Activated naive CD4-positive, alpha-beta T cell treated with anti-CD3 and anti-CD28 coated beads for 36 hours (primary cell): ENCODE results near the gene SPPL2B. TPM values are rescaled to one million over a fixed set of nuclear protein-coding genes. Genes with fewer than 3 reads are reported as not detected.

Experiments used
- CTCF ChIA-PET: fragments of 350-600 bp; sonication (Branson Sonifier 250); formaldehyde crosslinking; loops from one replicate; lab custom pipeline; 2021; ENCODE audit warnings: antibody characterized with exemption; lab: Charles Lee
- DNase-seq: peaks from one replicate; pipeline ENCODE4 v3.0.0-alpha.2; 2020
- H3K27ac Mint-ChIP-seq: one replicate; pipeline ENCODE4 v1.8.0; 2021; ENCODE audit warnings: mild to moderate bottlenecking, mixed read lengths
- H3K27me3 Mint-ChIP-seq: one replicate; pipeline ENCODE4 v1.8.0; 2021; ENCODE audit warnings: low read depth, mixed read lengths
- H3K36me3 Mint-ChIP-seq: one replicate; pipeline ENCODE4 v1.8.0; 2021; ENCODE audit warnings: low read depth, mixed read lengths
- H3K4me1 Mint-ChIP-seq: one replicate; pipeline ENCODE4 v1.8.0; 2021; ENCODE audit warnings: low read depth, mixed read lengths
- H3K4me3 Mint-ChIP-seq: one replicate; pipeline ENCODE4 v1.8.0; 2021; ENCODE audit warnings: mild to moderate bottlenecking, moderate library complexity, mixed read lengths
- H3K9me3 Mint-ChIP-seq: one replicate; pipeline ENCODE4 v1.8.0; 2021; ENCODE audit warnings: mixed read lengths
- intact Hi-C: fragments of 100-400 bp; cut with micrococcal nuclease; formaldehyde crosslinking; loops from one replicate; pipeline ENCODE4 v1.15.1; 2023
- total RNA-seq, 2 experiments: library from RNA; stranded (reverse); gene quantifications; one replicate each; pipeline ENCODE4 v1.2.3, GENCODE V29; 2021

SPPL2B gene
- total RNA-seq, 2 experiments from 2014 or later = 56.8 to 59.6 TPM

DNA sequence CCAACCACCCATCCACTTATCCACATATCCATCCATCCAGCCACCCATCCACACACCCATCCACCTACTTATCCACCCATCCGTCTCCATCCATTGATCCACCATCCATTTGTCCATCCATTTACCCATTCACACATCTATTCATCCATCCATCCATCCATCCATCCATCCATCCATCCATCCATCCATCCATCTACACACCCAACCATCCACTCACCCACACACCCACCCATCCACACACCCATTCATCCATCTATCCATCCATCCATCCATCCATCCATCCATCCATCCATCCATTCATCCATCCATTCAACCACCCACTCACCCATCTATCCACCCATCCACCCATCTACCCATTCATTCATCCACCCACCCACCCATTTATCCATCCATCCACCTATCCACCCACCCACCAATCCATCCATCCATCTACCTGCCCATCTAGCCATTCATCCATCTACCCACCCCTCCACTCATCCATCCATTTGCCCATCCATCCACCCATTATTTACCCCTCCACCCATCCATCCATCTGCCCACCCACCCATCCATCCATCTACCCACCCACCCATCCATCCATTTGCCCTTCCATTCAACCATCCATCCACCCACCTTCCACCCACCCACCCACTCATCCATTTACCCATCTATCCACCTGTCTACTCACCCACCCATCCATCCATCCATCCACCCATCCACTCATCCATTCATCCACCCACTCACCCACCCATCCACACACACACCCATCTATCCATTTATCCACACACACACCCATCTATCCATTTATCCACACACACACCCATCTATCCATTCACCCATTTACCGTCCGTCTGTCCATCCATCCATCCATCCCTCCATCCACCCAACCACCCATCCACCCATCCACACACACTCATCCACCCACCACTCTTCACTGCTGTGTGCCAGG is 29.1 kb downstream of the SPPL2B start:
- CTCF ChIA-PET = no interaction called here
- peaks cover 7% of the 10 kb centered on the region for H3K27me3 Mint-ChIP-seq
- intact Hi-C loops = no loop called here
- no peaks in the 10 kb centered on the region for H3K36me3 Mint-ChIP-seq
- H3K9me3 Mint-ChIP-seq = no peaks in the 10 kb centered on the region
- H3K4me1 Mint-ChIP-seq = peaks cover 5% of the 10 kb centered on the region
- no peak overlapping the region for H3K4me3 Mint-ChIP-seq
- H3K27ac Mint-ChIP-seq = no peak overlapping the region
- no peak for DNase-seq

DNA sequence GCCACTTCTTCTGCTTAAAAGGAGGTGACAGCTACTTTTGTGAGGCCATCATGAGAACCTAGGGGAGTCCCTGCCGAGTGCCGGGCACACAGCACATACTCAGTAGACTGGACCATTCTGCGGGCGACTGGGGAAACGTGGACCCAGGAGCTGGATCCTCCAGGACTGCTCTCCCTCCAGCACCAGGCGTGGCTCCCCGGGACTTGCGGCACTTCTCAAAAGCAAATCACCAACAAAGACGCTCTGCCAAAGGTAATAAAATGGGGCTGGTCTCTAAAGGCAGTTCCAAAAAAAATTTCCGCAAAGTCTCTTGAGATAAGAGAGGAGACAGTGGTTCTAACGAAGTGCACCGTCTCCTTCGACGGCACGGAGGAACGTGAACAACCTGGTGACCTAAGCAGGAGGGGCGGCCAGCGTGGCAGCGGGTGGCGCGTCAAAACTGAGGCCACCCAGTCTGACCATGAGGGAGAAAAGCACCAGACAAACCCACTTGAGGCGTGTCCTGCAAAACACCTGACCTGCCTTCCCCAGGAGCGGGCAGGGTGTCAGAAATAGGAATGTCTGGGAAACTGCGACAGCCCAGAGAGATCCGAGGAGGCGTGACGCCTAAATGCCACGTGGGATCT is 30.2 kb downstream of the SPPL2B start:
- no peaks in the 10 kb centered on the region for H3K36me3 Mint-ChIP-seq
- peaks cover 7% of the 10 kb centered on the region for H3K27me3 Mint-ChIP-seq
- CTCF ChIA-PET = no interaction called here
- H3K9me3 Mint-ChIP-seq = no peaks in the 10 kb centered on the region
- no peak overlapping the region for H3K4me3 Mint-ChIP-seq
- intact Hi-C loops = no loop called here
- peaks cover 5% of the 10 kb centered on the region for H3K4me1 Mint-ChIP-seq
- H3K27ac Mint-ChIP-seq = no peak overlapping the region
- DNase-seq = no peak

DNA sequence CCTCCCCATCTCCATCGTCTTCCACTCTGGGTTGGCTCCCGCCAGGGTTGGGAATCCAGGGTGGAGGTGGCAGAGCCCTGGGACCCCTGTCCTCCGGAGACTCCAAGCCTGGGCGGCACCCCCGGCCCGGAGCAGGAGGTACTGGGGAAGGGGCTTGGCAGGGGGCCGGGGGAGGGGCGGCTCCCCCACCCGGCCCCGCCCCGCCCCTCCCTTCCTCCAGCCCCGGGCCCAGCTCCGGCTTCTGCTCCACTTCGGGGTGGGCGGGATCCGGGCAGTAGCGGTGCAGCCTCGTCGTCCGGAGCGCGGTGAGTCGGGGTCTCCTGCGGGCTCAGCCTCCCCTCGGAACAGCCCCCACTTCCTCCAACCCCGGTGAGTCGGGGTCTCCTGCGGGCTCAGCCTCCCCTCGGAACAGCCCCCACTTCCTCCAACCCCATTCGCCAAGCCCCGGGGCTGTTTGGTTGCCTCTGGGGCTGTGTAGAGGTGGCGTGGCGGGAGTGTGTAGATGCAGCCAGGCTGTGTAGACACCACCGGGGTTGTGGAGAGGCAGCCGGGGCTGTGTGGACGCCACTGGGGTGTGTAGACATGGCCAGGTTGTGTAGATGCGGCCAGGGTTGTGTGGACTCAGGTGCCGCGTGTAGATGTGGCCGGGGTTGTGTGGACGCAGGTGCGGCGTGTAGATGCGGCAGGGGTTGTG is 31.7 kb downstream of the SPPL2B start, which contains the start of gene TMPRSS9:
TMPRSS9 (plus strand) TSS at position 274 of the 694 bp plus-strand sequence. CDS start 29,521 bp downstream, outside the sequence.
- intact Hi-C loops = no loop called here
- Mint-ChIP-seq H3K27ac (no peak within 1 kb of the TSS), H3K27me3 (peaks cover 11% of the 10 kb centered on the region), H3K4me3 (no peak within 1 kb of the TSS), H3K36me3 (no peaks in the 10 kb centered on the region), H3K9me3 (no peaks in the 10 kb centered on the region), H3K4me1 (peaks cover 5% of the 10 kb centered on the region)
- CTCF ChIA-PET = interaction anchor here (0.5 kb wide), 1 partner anchor 31 kb away, joined by 3 read pairs; no protein-coding TSS in a partner anchor
- no peak for DNase-seq

- H3K27ac Mint-ChIP-seq = no peak overlapping the region
- peaks cover 5% of the 10 kb centered on the region for H3K4me1 Mint-ChIP-seq
- intact Hi-C loops = no loop called here
- CTCF ChIA-PET = interaction anchor here (0.5 kb wide), 1 partner anchor 30 kb away, joined by 3 read pairs; no protein-coding TSS in a partner anchor
- no peak for DNase-seq
- H3K27me3 Mint-ChIP-seq = peaks cover 14% of the 10 kb centered on the region
- no peaks in the 10 kb centered on the region for H3K36me3 Mint-ChIP-seq
- H3K4me3 Mint-ChIP-seq = no peak overlapping the region
- no peaks in the 10 kb centered on the region for H3K9me3 Mint-ChIP-seq
Measured at GRCh38 chr19:2360833-2361232, 32.3 kb downstream of the SPPL2B start.

- Mint-ChIP-seq H3K27ac (no peak overlapping the region), H3K9me3 (no peaks in the 10 kb centered on the region), H3K27me3 (peaks cover 14% of the 10 kb centered on the region), H3K4me1 (peaks cover 5% of the 10 kb centered on the region), H3K36me3 (no peaks in the 10 kb centered on the region), H3K4me3 (no peak overlapping the region)
- intact Hi-C loops = no loop called here
- CTCF ChIA-PET = no interaction called here
- no peak for DNase-seq
Measured at GRCh38 chr19:2361246-2362045, 33.0 kb downstream of the SPPL2B start.

DNA sequence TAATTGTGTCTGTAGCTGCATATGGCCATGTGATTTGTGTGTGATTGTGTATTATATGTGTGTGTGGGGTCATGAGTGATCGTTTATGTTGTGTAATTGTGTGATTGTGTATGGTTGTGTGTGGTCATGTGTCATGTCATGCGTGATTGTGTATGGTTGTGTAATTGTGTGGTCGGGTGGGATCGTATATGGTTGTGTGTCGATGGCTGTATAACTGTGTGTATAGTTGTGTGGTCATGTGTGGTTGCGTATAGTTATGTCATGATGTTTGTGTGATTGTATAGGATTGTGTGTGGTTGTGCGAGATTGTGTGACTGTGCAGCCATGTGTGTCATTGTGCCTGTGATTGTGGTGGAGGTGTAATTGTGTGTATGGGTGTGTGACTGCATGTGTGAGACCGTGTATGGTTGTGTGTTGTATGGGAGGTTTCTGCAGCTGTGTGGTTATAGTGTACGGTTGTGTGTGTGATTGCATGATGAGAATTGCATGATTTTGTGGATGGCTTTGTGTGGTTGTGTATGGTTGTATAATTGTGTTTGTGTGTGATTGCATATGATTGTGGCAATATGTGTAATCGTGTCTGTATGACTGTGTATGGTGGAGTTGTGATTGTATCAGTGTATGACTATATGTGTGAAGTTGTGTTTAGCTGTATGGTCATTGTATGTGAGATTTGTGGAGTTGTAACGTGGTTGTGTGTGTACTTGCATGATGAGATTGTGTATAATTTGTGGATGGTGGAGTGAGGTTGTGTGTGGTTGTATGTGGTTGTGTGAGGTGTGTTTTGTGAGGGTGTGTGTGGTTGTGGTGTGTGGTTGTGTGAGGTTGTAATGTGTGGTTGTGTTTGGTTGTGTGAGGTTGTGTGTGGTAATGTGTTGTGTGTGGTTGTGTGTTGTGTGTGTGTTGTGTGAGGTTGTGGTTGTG is 33.8 kb downstream of the SPPL2B start:
- DNase-seq = no peak
- intact Hi-C loops = no loop called here
- CTCF ChIA-PET = no interaction called here
- Mint-ChIP-seq H3K27ac (no peak overlapping the region), H3K4me1 (peaks cover 5% of the 10 kb centered on the region), H3K36me3 (no peaks in the 10 kb centered on the region), H3K9me3 (no peaks in the 10 kb centered on the region), H3K4me3 (no peak overlapping the region), H3K27me3 (peaks cover 14% of the 10 kb centered on the region)

- Mint-ChIP-seq H3K9me3 (no peaks in the 10 kb centered on the region), H3K27me3 (peaks cover 14% of the 10 kb centered on the region), H3K4me1 (peaks cover 5% of the 10 kb centered on the region), H3K36me3 (no peaks in the 10 kb centered on the region), H3K27ac (no peak overlapping the region), H3K4me3 (no peak overlapping the region)
- DNase-seq = no peak
- intact Hi-C loops = no loop called here
- CTCF ChIA-PET = no interaction called here
Measured at GRCh38 chr19:2362970-2363300, 34.5 kb downstream of the SPPL2B start.

DNA sequence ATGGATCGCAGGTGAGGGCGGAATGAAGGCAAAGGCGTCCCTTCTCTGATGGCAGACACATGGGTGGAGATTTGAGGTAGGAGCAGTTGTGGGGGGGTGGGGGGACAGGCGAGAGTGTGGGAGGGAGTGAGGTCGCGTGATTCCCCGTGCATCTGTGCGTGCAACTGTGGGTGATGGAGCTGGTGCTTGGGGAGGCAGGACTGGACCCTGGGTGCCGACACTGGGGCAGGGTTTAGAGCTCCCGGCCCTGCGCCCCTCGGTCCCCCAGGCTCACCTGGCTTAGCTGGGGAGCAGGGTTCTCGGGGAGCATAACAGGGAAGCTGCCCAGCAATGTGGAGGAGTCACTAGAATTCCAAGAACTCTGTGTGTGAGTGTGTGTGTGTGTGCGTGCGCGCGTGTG is 34.9 kb downstream of the SPPL2B start:
- H3K27me3 Mint-ChIP-seq = peaks cover 14% of the 10 kb centered on the region
- no peak overlapping the region for H3K4me3 Mint-ChIP-seq
- intact Hi-C loops = no loop called here
- no peaks in the 10 kb centered on the region for H3K36me3 Mint-ChIP-seq
- CTCF ChIA-PET = interaction anchor here (0.8 kb wide), 1 partner anchor 186 kb away, joined by 4 read pairs; no protein-coding TSS in a partner anchor
- no peaks in the 10 kb centered on the region for H3K9me3 Mint-ChIP-seq
- no peak for DNase-seq
- no peak overlapping the region for H3K27ac Mint-ChIP-seq
- H3K4me1 Mint-ChIP-seq = peaks cover 5% of the 10 kb centered on the region

- Mint-ChIP-seq H3K36me3 (no peaks in the 10 kb centered on the region), H3K9me3 (no peaks in the 10 kb centered on the region), H3K27ac (no peak overlapping the region), H3K27me3 (peaks cover 12% of the 10 kb centered on the region), H3K4me1 (peaks cover 4% of the 10 kb centered on the region), H3K4me3 (no peak overlapping the region)
- intact Hi-C loops = no loop called here
- CTCF ChIA-PET = interaction anchor here (0.6 to 0.9 kb wide), 2 partner anchors 27 to 110 kb away, joined by 3 read pairs; no protein-coding TSS in a partner anchor
- DNase-seq = no peak
Measured at GRCh38 chr19:2365201-2365970, 36.9 kb downstream of the SPPL2B start.

DNA sequence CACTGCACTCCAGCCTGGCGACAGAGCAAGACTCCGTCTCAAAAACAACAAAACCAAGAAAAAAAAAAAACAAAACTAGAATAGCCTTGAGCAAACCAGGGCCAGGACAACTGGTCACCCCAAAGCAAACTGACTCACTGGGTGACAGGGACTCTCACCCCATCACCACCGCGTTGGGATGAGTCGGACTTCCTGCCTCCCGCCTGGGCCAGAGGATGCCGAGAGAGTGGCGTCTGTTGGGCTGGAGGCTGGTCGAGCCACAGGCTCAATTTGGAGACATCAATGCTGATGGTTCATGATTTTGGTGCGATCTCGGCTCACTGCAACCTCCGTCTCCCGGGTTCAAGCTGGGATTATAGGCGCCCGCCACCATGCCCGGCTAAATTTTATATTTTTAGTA is 43.2 kb downstream of the SPPL2B start:
- Mint-ChIP-seq H3K4me3 (no peak overlapping the region), H3K4me1 (no peaks in the 10 kb centered on the region), H3K27me3 (no peaks in the 10 kb centered on the region), H3K9me3 (no peaks in the 10 kb centered on the region), H3K27ac (no peak overlapping the region), H3K36me3 (no peaks in the 10 kb centered on the region)
- intact Hi-C loops = no loop called here
- CTCF ChIA-PET = no interaction called here
- no peak for DNase-seq
